Heart right ventricle (tissue), 16 donors: Measurements from ENCODE around the gene NADSYN1. TPM values are rescaled to one million over a fixed set of nuclear protein-coding genes. Genes with fewer than 3 reads are reported as not detected.

Experiments
- ATAC-seq, 8 donors: fragments of 200-7000 bp; cut with Tn5 transposase; one replicate each; pipeline ENCODE4 v1.9.1; 2020; ENCODE audit warnings: mild to moderate bottlenecking in 8 of 8, moderate library complexity in 8 of 8, moderate number of reproducible peaks in 1 of 8
- DNase-seq, 2 donors: peaks; one replicate each; pipeline ENCODE4 v3.0.0-alpha.2; 2020
- H3K27ac ChIP-seq, 10 donors: fragments of 200-600 bp; sonication (generic) in 2 of 10; one replicate each; pipeline versions ENCODE4 v1.5.0 to v1.8.0; 2020 to 2022; ENCODE audit warnings: mild to moderate bottlenecking in 3 of 10
- H3K27me3 ChIP-seq, 7 donors: fragments of 200-600 bp; one replicate each; pipeline ENCODE4 v1.8.0; 2021 to 2022; ENCODE audit warnings: mild to moderate bottlenecking in 2 of 7
- H3K36me3 ChIP-seq, 9 donors: fragments of 200-600 bp; sonication (generic) in 1 of 9; one replicate each; pipeline versions ENCODE4 v1.5.0 to v1.8.0; 2020 to 2022; ENCODE audit warnings: mild to moderate bottlenecking in 2 of 9
- H3K4me1 ChIP-seq, 9 donors: fragments of 200-600 bp; sonication (generic) in 1 of 9; one replicate each; pipeline versions ENCODE4 v1.5.0 to v1.8.0; 2020 to 2022; ENCODE audit warnings: mild to moderate bottlenecking in 4 of 9
- H3K4me3 ChIP-seq, 10 donors: fragments of 200-600 bp; sonication (generic) in 2 of 10; one replicate each; pipeline versions ENCODE4 v1.5.0 to v1.8.0; 2020 to 2022; ENCODE audit warnings: mild to moderate bottlenecking in 7 of 10, moderate library complexity in 2 of 10
- H3K9me3 ChIP-seq, 11 donors: fragments of 200-600 bp in 10 of 11; sonication (generic) in 2 of 11; one replicate each; pipeline versions ENCODE4 v1.5.0 to v1.8.0; 2013 to 2022; ENCODE audit warnings: mild to moderate bottlenecking in 2 of 11, control low read depth in 1 of 11, moderate library complexity in 1 of 11
- CTCF ChIP-seq, 9 donors: fragments of 200-600 bp; sonication (generic) in 2 of 9; IDR thresholded peaks; one replicate each; pipeline versions ENCODE4 v1.5.0 to v1.8.0; 2021 to 2022; ENCODE audit warnings: antibody characterized with exemption in 9 of 9, mild to moderate bottlenecking in 5 of 9, moderate library complexity in 1 of 9
- WGBS, 2 donors: extraction: QIAGEN DNeasy Blood & Tissue Kit; methylation state at CpG; one replicate each; pipeline ENCODE4 v1.1.7; 2013; ENCODE audit warnings: inconsistent platforms in 1 of 2; 5-methylcytosine and 5-hydroxymethylcytosine counted together
- intact Hi-C, 10 donors: fragments of 100-400 bp; cut with DNase I; formaldehyde crosslinking; loops; one replicate each; pipeline versions ENCODE4 v1.11.1 to v1.14.2; 2022
- polyA plus RNA-seq, 2 donors: library from polyadenylated mRNA; stranded (reverse); fragments of 200-250 nt; gene quantifications; one replicate each; pipeline ENCODE4 v1.2.3, GENCODE V29; 2013
- total RNA-seq, 10 donors: library from RNA; stranded (reverse); fragmentation: NEBNext Ultra II Directional in 3 of 10; extraction: Animal tissue kit (Norgen Biotek cat#: 25700) in 3 of 10; gene quantifications; one replicate each; pipeline versions ENCODE4 v1.2.1 to v1.2.4, GENCODE V29; 2021 to 2023
- donor health status: Arrhythmogenic right ventricular cardiomyopathy.
- donor health status: ischemic (EF 13 %, LVEDD 7.1; RV severe dilation, severe dysfunction).
- donor health status: healthy with polysubstance abuse.
- donor health status: DM: no; HTN: yes; CAD: no.
- donor health status: DM: no; HTN: no; CAD: no.
- donor health status: ischemic (EF 25% LVEDD 6.9; RV normal size, moderate dysfunction).
- donor health status: ischemic (EF 25% LVEDD 5.7; RV mildly dilated, moderate dysfunction).
- donor health status: healthy.
- donor health status: DM: yes; HTN: yes; CAD: no.
- donor health status: Ischemic cardiomyopathy.
- donor health status: ischemic (EF 35%, LVEDD 5.7; RV mildly dilated, moderate dysfunction).
- donor health status: nonischemic (EF 11% LVEDD 7.7; RV severe dilation, severe dysfunction).
- donor health status: DM: yes; HTN: yes; CAD: no.
- donor health status: PGD.
- donor health status: ischemic (EF 29% LVEDD 5.4; RV normal size, mild dysfunction).
- donor health status: nonischemic (EF 23%, LVEDD 6.1; RV moderate dilation, normal function).

Gene NADSYN1
- total and polyA plus RNA-seq, 12 donors, result 13.4 to 32.0 (median 16.9) TPM

- WGBS, 2 donors, result 76 to 91% methylated on average over 2 of the region's 2 CpGs
- no peaks in the 10 kb centered on the region for H3K36me3 ChIP-seq
- no peak overlapping the region for H3K27ac ChIP-seq
- peaks cover 0 to 8% (median 0%) of the 10 kb centered on the region in 7 donors for H3K27me3 ChIP-seq
- no peak for TF ChIP-seq CTCF (IDR thresholded peaks at IDR 0.05)
- intact Hi-C loops, result no loop called here
- no peak overlapping the region for H3K4me3 ChIP-seq
- H3K4me1 ChIP-seq, result peaks cover 0 to 14% (median 0%) of the 10 kb centered on the region in 9 donors
- DNase-seq, result no peak
- peaks cover 0 to 4% (median 0%) of the 10 kb centered on the region in 11 donors for H3K9me3 ChIP-seq
- ATAC-seq, result no peak
These were observed 27.6 kb upstream of the NADSYN1 start for GRCh38 chr11:71425409-71425808.

GRCh38 chr11:71425860-71426259 lies 27.1 kb upstream of the NADSYN1 start:
- 72 to 77% methylated on average over 4 of the region's 4 CpGs for whole genome bisulfite sequencing, 2 donors
- Histone ChIP-seq H3K36me3 (no peaks in the 10 kb centered on the region), H3K4me1 (peaks cover 0 to 14% (median 0%) of the 10 kb centered on the region in 9 donors), H3K9me3 (peaks cover 0 to 4% (median 0%) of the 10 kb centered on the region in 11 donors), H3K4me3 (no peak overlapping the region), H3K27me3 (peaks cover 0 to 8% (median 0%) of the 10 kb centered on the region in 7 donors), H3K27ac (no peak overlapping the region)
- no peak for DNase-seq
- no peak for ATAC-seq
- intact Hi-C loops, result no loop called here
- no peak for TF ChIP-seq CTCF (IDR thresholded peaks at IDR 0.05)

DNA sequence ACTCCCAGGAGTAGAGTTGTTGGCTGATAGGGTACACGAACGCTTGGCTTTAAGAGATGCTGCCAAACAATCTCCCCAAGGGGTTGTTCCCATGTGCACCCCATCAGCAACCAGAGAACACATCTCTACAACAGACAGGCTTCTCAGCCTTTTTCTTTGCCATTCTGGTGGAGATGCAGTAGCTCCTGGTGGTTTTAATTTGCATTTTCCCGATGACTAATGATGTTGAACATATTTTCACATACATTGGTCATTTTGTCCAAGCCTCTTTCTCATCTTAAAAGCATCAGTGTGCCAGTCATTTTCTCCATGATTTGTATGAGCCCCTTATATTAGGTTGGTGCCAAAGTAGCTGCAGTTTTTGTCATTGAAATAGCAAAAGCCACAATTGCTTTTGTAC lies 26.6 kb upstream of the NADSYN1 start:
- 77 to 78% methylated on average over 3 of the region's 3 CpGs for WGBS, 2 donors
- Histone ChIP-seq H3K9me3 (peaks cover 0 to 4% (median 0%) of the 10 kb centered on the region in 11 donors), H3K4me1 (peaks cover 0 to 14% (median 0%) of the 10 kb centered on the region in 9 donors), H3K36me3 (no peaks in the 10 kb centered on the region), H3K4me3 (no peak overlapping the region), H3K27me3 (peaks cover 0 to 5% (median 0%) of the 10 kb centered on the region in 7 donors), H3K27ac (no peak overlapping the region)
- ATAC-seq (no peak), DNase-seq (no peak)
- intact Hi-C loops, result no loop called here
- TF ChIP-seq CTCF (IDR thresholded peaks at IDR 0.05), result no peak

DNA sequence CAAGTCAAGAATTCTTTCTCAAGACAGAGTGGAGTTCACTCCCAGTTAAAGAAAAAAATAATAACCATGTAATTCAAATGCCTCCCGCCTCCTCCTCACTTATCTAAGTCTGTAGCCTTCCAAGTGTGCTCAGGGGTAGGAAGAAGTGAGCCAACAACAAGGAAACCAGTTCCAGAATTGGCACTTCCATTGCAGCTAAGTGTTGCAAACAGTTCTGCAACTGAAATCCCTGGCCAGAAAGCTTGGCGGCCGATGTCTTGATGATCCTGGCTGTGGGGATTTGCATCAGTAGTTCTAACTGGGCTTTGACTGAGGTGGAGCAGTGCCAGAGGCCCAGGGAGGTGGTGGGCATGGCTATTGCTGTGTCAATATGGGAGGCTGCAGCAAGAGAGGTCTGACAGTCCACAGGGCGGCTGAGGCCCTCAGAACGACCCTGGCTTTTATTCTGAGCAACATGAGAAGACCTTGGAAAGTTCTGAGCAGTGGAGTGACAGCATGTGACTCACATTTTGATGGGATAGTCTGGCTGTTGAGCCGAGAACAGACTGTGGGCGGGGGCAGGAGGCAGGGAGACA lies 24.1 kb upstream of the NADSYN1 start:
- peak in 5 of 8 donors; percentile 20 to 66 (median 58) for ATAC-seq
- no peak overlapping the region for H3K4me3 ChIP-seq
- WGBS, 2 donors, result 59 to 69% methylated on average over 7 of the region's 7 CpGs
- no peaks in the 10 kb centered on the region for H3K36me3 ChIP-seq
- peak in 1 of 2 donors; percentile 52 for DNase-seq
- H3K27me3 ChIP-seq, result no peaks in the 10 kb centered on the region
- no peak for TF ChIP-seq CTCF (IDR thresholded peaks at IDR 0.05)
- H3K27ac ChIP-seq, result no peak overlapping the region
- H3K9me3 ChIP-seq, result peaks cover 0 to 4% (median 0%) of the 10 kb centered on the region in 11 donors
- intact Hi-C loops, result no loop called here
- H3K4me1 ChIP-seq, result peaks cover 0 to 21% (median 12%) of the 10 kb centered on the region in 9 donors
